Measurements from ENCODE around the gene NR2F2.

The NR2F2 gene

GRCh38 chr15:96333131-96334016, 2.9 kb downstream of the NR2F2 start:
- DNase-seq: peak; percentile 72

DNA sequence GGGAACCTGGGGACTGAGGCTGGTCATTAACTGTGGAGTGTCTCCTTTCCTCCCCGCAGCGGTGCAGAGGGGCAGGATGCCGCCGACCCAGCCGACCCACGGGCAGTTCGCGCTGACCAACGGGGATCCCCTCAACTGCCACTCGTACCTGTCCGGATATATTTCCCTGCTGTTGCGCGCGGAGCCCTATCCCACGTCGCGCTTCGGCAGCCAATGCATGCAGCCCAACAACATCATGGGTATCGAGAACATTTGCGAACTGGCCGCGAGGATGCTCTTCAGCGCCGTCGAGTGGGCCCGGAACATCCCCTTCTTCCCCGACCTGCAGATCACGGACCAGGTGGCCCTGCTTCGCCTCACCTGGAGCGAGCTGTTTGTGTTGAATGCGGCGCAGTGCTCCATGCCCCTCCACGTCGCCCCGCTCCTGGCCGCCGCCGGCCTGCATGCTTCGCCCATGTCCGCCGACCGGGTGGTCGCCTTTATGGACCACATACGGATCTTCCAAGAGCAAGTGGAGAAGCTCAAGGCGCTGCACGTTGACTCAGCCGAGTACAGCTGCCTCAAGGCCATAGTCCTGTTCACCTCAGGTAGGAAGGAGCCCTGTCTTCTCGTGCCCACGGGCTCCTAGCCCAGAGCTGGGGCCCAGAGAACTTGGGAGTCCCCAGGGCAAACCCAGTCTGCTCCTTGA, 3.7 kb downstream of the NR2F2 start:
- DNase-seq: no peak

- no peak for DNase-seq
Measured at GRCh38 chr15:96334705-96335410, 4.4 kb downstream of the NR2F2 start.

DNA sequence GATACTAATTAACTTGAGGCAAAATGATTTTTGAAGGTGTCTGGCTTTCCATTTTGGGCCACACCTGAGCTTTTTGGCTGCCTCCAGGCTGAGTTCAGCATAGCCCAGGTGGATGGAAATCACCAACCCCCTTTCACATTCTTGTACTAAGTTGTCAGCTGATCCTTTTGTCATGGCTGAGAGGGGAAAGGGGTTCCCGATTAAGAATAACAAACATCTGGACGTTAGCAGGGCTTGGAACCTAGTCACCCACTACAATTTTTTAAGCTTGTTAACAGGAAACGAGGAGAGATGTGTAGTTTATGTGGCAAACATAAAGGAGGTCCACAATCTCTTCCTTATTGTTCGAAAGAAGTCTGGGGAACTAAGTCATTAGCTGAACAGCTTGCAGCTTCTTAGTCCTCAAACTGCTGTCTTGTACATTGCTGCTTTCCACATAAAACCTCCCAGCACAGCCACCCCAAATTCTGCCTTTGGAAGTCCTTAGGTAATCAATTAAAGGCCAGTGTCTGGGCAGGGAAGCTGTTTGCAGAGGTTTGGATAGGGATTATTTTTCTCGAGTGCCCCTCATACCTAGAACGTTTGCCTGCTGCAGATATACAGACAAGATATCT, 5.0 kb downstream of the NR2F2 start:
- DNase-seq: peak; percentile 24

GRCh38 chr15:96336108-96336595, 5.7 kb downstream of the NR2F2 start:
- DNase-seq: no peak

DNA sequence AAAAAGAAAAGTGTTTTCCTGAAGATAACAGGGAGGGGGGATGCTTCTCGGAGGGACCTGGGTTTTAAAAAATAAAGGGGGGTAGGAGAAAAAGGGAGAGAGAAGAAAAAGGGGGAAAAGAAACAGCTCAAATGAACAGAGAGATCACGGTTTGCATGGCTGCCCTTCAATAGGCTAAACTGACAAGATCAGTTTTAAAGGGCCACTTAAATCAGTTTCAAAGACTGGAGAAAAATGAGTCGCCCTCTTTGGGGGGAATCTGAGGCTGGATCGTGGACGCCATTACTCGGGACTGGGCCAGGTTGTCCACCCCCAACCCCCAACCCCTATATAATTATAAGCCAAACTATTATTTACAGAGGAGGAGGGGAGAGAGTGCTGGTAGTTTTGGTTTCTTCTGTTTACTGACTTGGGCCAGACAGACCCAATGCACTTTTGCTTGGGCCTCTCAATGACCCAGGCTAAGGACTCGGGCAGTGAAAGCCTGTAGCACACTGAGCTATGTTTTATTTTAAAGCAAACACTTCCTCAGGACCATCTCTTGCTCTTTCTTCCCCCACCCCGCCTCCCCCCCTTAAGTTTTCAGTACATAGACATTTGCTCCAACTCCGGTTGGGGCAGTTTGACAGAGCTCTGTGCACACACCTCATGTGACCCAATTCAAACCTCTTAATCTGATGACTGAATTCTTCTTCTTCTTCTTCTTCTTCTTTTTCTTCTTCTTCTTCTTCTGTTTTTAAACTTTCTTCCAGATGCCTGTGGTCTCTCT, 6.3 kb downstream of the NR2F2 start:
- DNase-seq: no peak

DNA sequence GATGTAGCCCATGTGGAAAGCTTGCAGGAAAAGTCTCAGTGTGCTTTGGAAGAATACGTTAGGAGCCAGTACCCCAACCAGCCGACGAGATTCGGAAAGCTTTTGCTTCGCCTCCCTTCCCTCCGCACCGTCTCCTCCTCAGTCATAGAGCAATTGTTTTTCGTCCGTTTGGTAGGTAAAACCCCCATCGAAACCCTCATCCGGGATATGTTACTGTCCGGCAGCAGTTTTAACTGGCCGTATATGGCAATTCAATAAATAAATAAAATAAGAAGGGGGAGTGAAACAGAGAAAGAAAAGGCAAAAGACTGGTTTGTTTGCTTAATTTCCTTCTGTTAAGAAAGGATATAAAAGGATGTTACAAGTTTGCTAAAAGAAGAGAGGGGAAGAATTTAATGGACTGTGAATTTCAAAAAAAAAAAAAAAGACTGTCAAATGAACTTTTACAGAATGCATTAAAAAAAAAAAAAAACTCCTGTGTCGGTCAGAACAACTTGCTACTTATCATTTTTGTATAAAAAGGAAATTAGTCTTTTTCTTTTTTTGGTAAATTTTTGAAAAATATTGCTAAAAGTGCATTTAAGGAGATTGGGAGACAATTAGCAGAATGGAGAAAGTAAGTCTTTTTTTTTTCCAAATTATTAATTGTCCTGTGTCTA, 7.0 kb downstream of the NR2F2 start:
- DNase-seq: no peak

DNA sequence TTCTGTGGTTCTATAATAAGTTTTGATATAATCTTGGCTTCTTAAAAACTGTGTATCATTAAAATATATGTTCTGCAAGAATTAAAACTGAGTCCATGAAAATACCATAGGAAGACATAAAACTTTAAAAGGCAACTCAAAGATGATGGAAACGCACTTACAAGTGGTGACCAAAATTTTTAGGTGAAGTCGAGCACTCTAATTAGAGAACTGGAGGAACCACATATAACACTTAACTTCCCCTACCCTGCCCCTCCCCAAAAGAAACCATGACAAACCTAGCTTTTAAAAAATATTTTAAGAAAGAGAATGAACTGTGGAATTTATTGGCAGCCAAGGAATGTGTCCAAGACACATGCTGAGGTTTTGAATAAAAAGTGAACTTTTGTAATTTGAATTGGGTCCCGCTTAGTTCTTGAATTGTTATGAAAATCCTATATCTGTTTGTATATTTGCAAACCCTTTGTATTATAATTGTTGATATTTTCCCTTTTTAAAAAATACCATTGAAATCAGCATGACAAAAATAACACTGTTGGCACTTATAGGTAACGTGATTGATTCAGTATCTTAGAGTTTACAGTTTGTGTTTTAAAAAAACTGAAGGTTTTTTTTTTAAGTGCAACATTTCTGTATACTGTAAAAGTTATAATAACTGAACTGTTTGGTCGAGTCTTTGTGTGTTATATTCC, 7.7 kb downstream of the NR2F2 start:
- DNase-seq: no peak

- no peak for DNase-seq
Measured at GRCh38 chr15:96338766-96339618, 8.5 kb downstream of the NR2F2 start.

DNA sequence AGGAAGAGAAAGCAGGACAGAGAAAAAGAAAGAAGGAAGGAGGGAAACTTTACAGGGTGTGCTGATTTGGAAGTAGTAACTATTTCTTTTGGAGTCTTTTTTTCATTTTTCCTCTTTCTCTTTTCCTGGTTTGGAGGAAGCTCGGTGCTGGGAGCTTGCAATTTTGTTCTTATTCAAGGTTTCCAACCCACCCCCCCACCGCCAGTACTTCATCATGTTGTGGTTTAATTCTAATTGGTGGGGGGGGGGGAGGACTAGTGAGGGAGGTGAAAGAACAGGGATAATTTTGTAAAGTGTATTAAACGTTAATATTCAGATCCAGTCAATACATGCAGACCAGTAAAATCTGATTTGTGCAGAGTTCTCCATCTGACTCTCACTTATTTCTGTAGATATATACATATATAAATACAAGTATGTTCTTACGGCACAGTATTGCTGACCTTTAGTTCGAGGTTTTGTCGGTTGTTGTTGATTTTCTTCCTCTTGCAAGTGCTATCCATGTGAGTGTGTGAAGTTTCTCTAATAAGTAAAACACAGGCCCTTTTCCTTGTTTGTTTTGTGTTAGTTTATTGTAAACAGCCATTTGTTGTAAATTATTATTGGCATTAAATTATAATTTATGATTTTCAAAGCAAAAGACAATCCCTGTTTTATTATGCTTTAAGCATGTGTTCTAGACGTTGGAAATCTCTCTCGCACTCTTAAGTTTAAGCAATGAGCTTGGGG, 9.3 kb downstream of the NR2F2 start:
- no peak for DNase-seq

DNA sequence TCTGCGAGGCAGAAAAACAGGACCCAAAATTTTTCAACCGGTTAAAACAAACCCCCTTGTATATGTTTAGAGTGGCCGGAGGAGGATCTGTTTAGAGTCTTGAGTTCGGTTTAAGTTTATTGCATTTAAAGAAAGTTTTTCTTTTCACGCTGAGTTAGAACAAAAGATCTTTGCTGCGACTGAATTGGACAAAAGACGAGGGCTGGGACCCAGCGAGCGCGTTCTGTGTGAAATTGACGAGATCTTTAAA, 9.8 kb downstream of the NR2F2 start:
- no peak for DNase-seq

- peak; percentile 39 for DNase-seq
Measured at GRCh38 chr15:96340598-96341512, 10.4 kb downstream of the NR2F2 start.

DNA sequence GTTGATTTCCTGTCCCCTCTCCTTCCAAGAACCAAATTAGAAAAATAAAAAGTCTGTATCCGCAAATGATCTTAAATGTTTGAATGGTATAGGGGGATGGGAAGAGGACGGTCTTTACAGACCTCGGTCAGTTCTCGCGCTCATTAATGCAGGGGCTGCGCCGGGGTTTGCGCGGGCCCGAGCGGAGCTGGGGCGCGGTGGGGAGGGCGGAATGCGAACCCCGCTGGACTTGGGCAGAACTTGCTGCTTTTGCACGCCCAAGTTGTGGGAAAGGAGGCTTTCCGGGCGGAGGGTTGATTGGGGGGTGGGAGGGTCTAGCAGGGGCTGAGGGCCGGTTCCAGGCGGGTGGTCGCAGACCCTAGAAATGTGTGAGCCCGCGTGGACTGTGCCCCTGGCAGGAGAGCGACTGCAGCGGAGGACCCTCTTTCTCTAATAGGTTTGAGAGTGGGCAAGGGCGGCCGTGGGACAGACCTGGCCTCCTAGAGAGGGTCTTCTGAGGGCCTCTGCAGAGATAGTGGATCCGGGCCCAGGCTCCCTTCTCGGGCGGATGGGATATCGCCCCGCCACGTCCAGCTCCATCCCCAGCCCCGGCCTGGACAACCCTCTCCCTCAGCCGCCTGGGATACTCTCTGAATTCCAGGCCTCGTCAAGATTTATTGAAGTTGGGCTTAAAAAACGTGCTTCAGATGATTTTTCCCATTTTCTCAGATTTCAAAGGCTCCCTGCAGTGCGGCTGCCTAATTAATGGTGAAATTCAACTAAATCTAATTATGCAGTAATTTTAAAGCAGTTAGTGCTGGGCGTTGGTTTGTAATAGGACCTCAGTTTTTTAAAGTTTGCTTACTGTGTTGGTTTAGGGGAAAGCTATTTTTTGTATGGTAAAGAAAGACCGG, 11.3 kb downstream of the NR2F2 start:
- DNase-seq: no peak

- DNase-seq: no peak
Measured at GRCh38 chr15:96342406-96343112, 12.1 kb downstream of the NR2F2 start.

GRCh38 chr15:96343113-96344059, 12.9 kb downstream of the NR2F2 start:
- DNase-seq: no peak

Measured in NCI-H82 (cell line).